ENCODE data around the gene SLC45A2.

Gene SLC45A2

GRCh38 chr5:33944543-33945132 lies 39.9 kb downstream of the SLC45A2 start:
- Histone ChIP-seq H3K4me1 (no peaks in the 10 kb centered on the region), H3K9me3 (ENCODE audit: control insufficient read depth, low read length) (no peaks in the 10 kb centered on the region), H2AFZ (no peak overlapping the region), H3K4me2 (ENCODE audit: low read length) (no peak overlapping the region), H3K79me2 (no peaks in the 10 kb centered on the region), H3K4me3 (ENCODE audit: low read depth, low read length) (no peak overlapping the region), H3K36me3 (ENCODE audit: control insufficient read depth, insufficient read depth, low read length) (no peaks in the 10 kb centered on the region), H3K27ac (no peak overlapping the region), H3K9ac (no peak overlapping the region), H3K27me3 (ENCODE audit: control insufficient read depth, insufficient read depth, low read length) (peaks cover 3% of the 10 kb centered on the region)
- TF ChIP-seq CTCF (IDR thresholded peaks at IDR 0.05) = no peak

- no peak overlapping the region for H3K4me3 ChIP-seq (ENCODE audit: low read depth, low read length)
- no peak overlapping the region for H2AFZ ChIP-seq
- no peak overlapping the region for H3K9ac ChIP-seq
- H3K79me2 ChIP-seq = no peaks in the 10 kb centered on the region
- no peak overlapping the region for H3K4me2 ChIP-seq (ENCODE audit: low read length)
- no peaks in the 10 kb centered on the region for H3K36me3 ChIP-seq (ENCODE audit: control insufficient read depth, insufficient read depth, low read length)
- H3K27me3 ChIP-seq (ENCODE audit: control insufficient read depth, insufficient read depth, low read length) = peaks cover 3% of the 10 kb centered on the region
- no peak overlapping the region for H3K27ac ChIP-seq
- H3K9me3 ChIP-seq (ENCODE audit: control insufficient read depth, low read length) = no peaks in the 10 kb centered on the region
- TF ChIP-seq CTCF (IDR thresholded peaks at IDR 0.05) = no peak
- H3K4me1 ChIP-seq = no peaks in the 10 kb centered on the region
Measured at GRCh38 chr5:33941090-33941489, 43.4 kb downstream of the SLC45A2 start.

GRCh38 chr5:33939556-33940262 lies 44.8 kb downstream of the SLC45A2 start:
- H3K4me3 ChIP-seq (ENCODE audit: low read depth, low read length) = no peak overlapping the region
- no peaks in the 10 kb centered on the region for H3K9me3 ChIP-seq (ENCODE audit: control insufficient read depth, low read length)
- H3K79me2 ChIP-seq = no peaks in the 10 kb centered on the region

GRCh38 chr5:33938881-33939280 lies 45.6 kb downstream of the SLC45A2 start:
- peaks cover 3% of the 10 kb centered on the region for H3K27me3 ChIP-seq (ENCODE audit: control insufficient read depth, insufficient read depth, low read length)

More at GRCh38 chr5:33939556-33940262, 44.8 kb downstream of the SLC45A2 start:
- Histone ChIP-seq H3K36me3 (ENCODE audit: control insufficient read depth, insufficient read depth, low read length) (no peaks in the 10 kb centered on the region), H3K4me2 (ENCODE audit: low read length) (no peak overlapping the region), H3K4me1 (no peaks in the 10 kb centered on the region), H3K27me3 (ENCODE audit: control insufficient read depth, insufficient read depth, low read length) (peaks cover 3% of the 10 kb centered on the region), H2AFZ (no peak overlapping the region), H3K9ac (no peak overlapping the region), H3K27ac (no peak overlapping the region)
- TF ChIP-seq CTCF (IDR thresholded peaks at IDR 0.05) = no peak

More at GRCh38 chr5:33938881-33939280, 45.6 kb downstream of the SLC45A2 start:
- H3K27ac ChIP-seq = no peak overlapping the region
- H3K9me3 ChIP-seq (ENCODE audit: control insufficient read depth, low read length) = no peaks in the 10 kb centered on the region
- no peak overlapping the region for H3K9ac ChIP-seq
- H2AFZ ChIP-seq = no peak overlapping the region
- no peaks in the 10 kb centered on the region for H3K4me1 ChIP-seq
- H3K4me2 ChIP-seq (ENCODE audit: low read length) = no peak overlapping the region
- no peak overlapping the region for H3K4me3 ChIP-seq (ENCODE audit: low read depth, low read length)
- H3K79me2 ChIP-seq = no peaks in the 10 kb centered on the region
- no peak for TF ChIP-seq CTCF (IDR thresholded peaks at IDR 0.05)
- H3K36me3 ChIP-seq (ENCODE audit: control insufficient read depth, insufficient read depth, low read length) = no peaks in the 10 kb centered on the region
